MM.1S (cell line): Measurements from ENCODE around the gene PTPRR.

Experiments used
- DNase-seq: peaks from one replicate; pipeline ENCODE4 v3.0.0-alpha.2; 2015
- H2AFZ ChIP-seq: fragments of 300-600 bp; sonication (generic); 2 replicates; pipeline ENCODE4 v1.6.0; 2016; ENCODE audit warnings: antibody characterized with exemption, low read length
- H3F3A ChIP-seq: fragments of 300-600 bp; sonication (generic); 2 replicates; pipeline ENCODE4 v1.6.1; 2016; ENCODE audit warnings: mild to moderate bottlenecking, antibody characterized with exemption, low read length, moderate library complexity, mixed read lengths; ENCODE audit not compliant: insufficient read depth
- H3K27ac ChIP-seq: fragments of 300-600 bp; sonication (generic); 2 replicates; pipeline ENCODE4 v1.5.1; 2016; ENCODE audit warnings: mild to moderate bottlenecking, low read length
- H3K27me3 ChIP-seq: fragments of 300-600 bp; sonication (generic); replicated peaks from 2 replicates; pipeline ENCODE4 v1.6.0; 2016; ENCODE audit warnings: low read length; ENCODE audit not compliant: insufficient read depth
- H3K36me3 ChIP-seq: fragments of 300-600 bp; sonication (generic); replicated peaks from 2 replicates; pipeline ENCODE4 v1.6.1; 2016; ENCODE audit warnings: mild to moderate bottlenecking, low read length, mixed read lengths; ENCODE audit not compliant: insufficient read depth
- H3K4me1 ChIP-seq: fragments of 300-600 bp; sonication (generic); 2 replicates; pipeline ENCODE4 v1.6.1; 2016; ENCODE audit warnings: low read length, mixed read lengths
- H3K4me2 ChIP-seq: fragments of 300-600 bp; sonication (generic); 2 replicates; pipeline ENCODE4 v1.6.0; 2016; ENCODE audit warnings: low read depth, low read length
- H3K4me3 ChIP-seq: fragments of 300-600 bp; sonication (generic); 2 replicates; pipeline ENCODE4 v1.5.1; 2016; ENCODE audit warnings: low read length, mixed read lengths
- H3K79me2 ChIP-seq: fragments of 300-600 bp; sonication (generic); 2 replicates; pipeline ENCODE4 v1.6.1; 2016; ENCODE audit warnings: mixed run types, low read length, mixed read lengths
- H3K9ac ChIP-seq: fragments of 300-600 bp; sonication (generic); 2 replicates; pipeline ENCODE4 v1.6.1; 2016; ENCODE audit warnings: low read length, mixed read lengths
- H3K9me2 ChIP-seq: fragments of 300-600 bp; sonication (generic); replicated peaks from 2 replicates; pipeline ENCODE4 v1.6.1; 2016; ENCODE audit warnings: mild to moderate bottlenecking, low read length, mixed read lengths; ENCODE audit not compliant: insufficient read depth
- H3K9me3 ChIP-seq: fragments of 300-600 bp; sonication (generic); replicated peaks from 2 replicates; pipeline ENCODE4 v1.6.1; 2016; ENCODE audit warnings: mild to moderate bottlenecking, low read length, mixed read lengths; ENCODE audit not compliant: insufficient read depth
- H4K20me1 ChIP-seq: fragments of 300-600 bp; sonication (generic); 2 replicates; pipeline ENCODE4 v1.6.1; 2016; ENCODE audit warnings: mild to moderate bottlenecking, low read length, moderate library complexity, mixed read lengths; ENCODE audit not compliant: insufficient read depth
- EZH2 ChIP-seq: fragments of 300-600 bp; sonication (generic); optimal IDR thresholded peaks from 2 replicates; pipeline ENCODE3; 2017; ENCODE audit warnings: low read depth, mild to moderate bottlenecking, antibody characterized with exemption, low read length, mixed read lengths
- EZH2phosphoT487 ChIP-seq: fragments of 300-600 bp; sonication (generic); IDR thresholded peaks from 2 replicates; pipeline ENCODE4 v1.6.1; 2018; ENCODE audit warnings: antibody characterized with exemption, low read length
- TF ChIP-seq, protein P1 (sequence below): fragments of 300-600 bp; sonication (generic); IDR thresholded peaks from 2 replicates; pipeline ENCODE4 v1.5.1; 2016; ENCODE audit warnings: antibody characterized with exemption, low read length, mixed read lengths

Gene PTPRR

DNA sequence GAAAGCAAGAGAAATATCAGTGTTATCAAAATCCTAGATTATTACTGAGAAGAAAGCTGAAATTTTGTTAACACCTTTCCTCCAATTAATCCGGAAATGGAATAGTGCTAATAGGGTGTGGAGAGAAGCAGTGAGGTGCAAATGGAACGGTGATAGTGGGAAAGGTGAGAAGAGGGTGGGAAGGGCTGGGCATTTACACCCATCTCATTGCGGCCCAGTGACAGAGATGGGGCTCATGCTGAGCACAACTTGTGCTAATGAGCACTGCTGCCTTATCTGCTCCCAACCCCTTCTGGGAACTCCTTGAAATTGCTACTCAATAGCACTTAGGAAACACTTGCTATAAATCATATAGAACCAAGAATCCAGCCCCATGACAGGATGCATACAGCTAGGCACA lies 94.4 kb downstream of the PTPRR start:
- Histone ChIP-seq H3F3A (peaks cover 10% of the 10 kb centered on the region), H3K4me1 (peaks cover 13% of the 10 kb centered on the region), H3K4me2 (no peak overlapping the region), H3K79me2 (no peaks in the 10 kb centered on the region), H3K36me3 (no peaks in the 10 kb centered on the region), H4K20me1 (no peaks in the 10 kb centered on the region), H2AFZ (no peak overlapping the region), H3K4me3 (no peak overlapping the region), H3K9me2 (no peaks in the 10 kb centered on the region), H3K9ac (no peak overlapping the region), H3K27me3 (no peaks in the 10 kb centered on the region), H3K9me3 (no peaks in the 10 kb centered on the region), H3K27ac (no peak overlapping the region)
- no peak for DNase-seq
- TF ChIP-seq EZH2: no peak
- TF ChIP-seq, protein P1, sequence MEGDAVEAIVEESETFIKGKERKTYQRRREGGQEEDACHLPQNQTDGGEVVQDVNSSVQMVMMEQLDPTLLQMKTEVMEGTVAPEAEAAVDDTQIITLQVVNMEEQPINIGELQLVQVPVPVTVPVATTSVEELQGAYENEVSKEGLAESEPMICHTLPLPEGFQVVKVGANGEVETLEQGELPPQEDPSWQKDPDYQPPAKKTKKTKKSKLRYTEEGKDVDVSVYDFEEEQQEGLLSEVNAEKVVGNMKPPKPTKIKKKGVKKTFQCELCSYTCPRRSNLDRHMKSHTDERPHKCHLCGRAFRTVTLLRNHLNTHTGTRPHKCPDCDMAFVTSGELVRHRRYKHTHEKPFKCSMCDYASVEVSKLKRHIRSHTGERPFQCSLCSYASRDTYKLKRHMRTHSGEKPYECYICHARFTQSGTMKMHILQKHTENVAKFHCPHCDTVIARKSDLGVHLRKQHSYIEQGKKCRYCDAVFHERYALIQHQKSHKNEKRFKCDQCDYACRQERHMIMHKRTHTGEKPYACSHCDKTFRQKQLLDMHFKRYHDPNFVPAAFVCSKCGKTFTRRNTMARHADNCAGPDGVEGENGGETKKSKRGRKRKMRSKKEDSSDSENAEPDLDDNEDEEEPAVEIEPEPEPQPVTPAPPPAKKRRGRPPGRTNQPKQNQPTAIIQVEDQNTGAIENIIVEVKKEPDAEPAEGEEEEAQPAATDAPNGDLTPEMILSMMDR: no peak
- no peak for TF ChIP-seq EZH2phosphoT487

DNA sequence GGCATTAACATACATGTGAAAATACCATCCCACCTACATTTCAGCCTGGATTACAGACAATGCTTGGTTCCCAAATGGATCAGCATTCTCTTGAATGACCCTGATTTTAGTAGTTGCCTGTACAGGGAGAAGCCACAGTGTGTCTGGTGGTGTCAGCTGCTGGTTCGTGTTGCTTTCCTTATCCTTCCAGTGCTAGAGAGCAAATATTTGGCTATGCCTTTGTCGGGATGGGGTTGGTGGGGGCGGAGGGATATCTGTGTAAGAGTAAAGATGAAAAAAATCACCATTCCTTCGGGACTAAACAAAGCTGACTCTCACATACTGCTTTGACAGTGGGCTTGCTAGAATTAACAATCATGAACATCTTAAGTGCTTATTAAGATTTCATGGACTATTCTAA lies 96.0 kb downstream of the PTPRR start:
- no peak overlapping the region for H3K4me2 ChIP-seq
- TF ChIP-seq EZH2: no peak
- no peak for TF ChIP-seq EZH2phosphoT487
- TF ChIP-seq, protein P1: no peak
- H3F3A ChIP-seq: no peaks in the 10 kb centered on the region
- no peak overlapping the region for H3K27ac ChIP-seq
- H3K4me1 ChIP-seq: no peaks in the 10 kb centered on the region
- H3K9me2 ChIP-seq: no peaks in the 10 kb centered on the region
- no peaks in the 10 kb centered on the region for H4K20me1 ChIP-seq
- H3K9me3 ChIP-seq: no peaks in the 10 kb centered on the region
- no peak overlapping the region for H3K4me3 ChIP-seq
- no peak overlapping the region for H3K9ac ChIP-seq
- no peaks in the 10 kb centered on the region for H3K36me3 ChIP-seq
- no peak overlapping the region for H2AFZ ChIP-seq
- H3K79me2 ChIP-seq: no peaks in the 10 kb centered on the region
- DNase-seq: no peak
- H3K27me3 ChIP-seq: no peaks in the 10 kb centered on the region

DNA sequence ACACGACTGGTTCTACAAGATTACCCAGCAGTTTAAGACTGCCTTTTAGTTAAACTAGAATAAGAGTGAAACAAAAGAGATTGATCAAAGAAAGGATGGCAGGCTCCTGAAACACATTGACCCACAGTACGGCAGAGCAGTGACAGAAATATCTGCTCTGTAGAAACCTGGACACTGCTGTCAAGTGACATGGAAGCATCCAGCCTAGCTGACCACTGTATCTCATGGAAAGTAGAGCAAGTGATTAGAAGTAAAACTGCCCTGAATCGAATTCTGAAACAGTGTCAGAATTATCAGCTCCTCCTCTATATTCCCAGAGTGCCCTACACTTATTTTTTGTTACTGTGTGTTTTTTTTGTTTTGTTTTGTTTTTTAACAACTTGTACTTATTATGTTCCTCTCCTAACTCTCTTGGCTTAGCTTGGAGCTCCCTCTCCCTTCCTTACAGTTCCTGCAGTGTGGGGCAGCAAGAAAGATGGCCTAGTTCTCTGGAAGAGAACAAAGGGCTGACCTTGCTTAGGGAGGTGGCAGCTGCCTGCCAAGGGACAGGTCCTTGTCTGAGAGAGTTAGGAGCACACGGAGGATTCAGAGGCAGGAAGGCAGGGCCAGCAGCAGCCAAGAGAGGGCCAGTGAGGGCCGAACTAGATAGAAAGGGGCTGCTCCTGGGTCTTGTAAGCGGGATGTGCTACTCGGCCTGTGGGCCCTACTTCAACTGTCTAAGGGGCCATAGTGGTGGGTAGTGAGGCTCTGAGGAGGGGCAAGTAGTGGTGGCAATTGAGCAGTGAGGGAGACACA lies 97.2 kb downstream of the PTPRR start:
- no peak overlapping the region for H3K9ac ChIP-seq
- H3K27ac ChIP-seq: no peak overlapping the region
- no peaks in the 10 kb centered on the region for H3K27me3 ChIP-seq
- no peak overlapping the region for H3K4me3 ChIP-seq
- H4K20me1 ChIP-seq: no peaks in the 10 kb centered on the region
- no peak overlapping the region for H2AFZ ChIP-seq
- H3F3A ChIP-seq: no peaks in the 10 kb centered on the region
- H3K4me1 ChIP-seq: no peaks in the 10 kb centered on the region
- H3K9me3 ChIP-seq: no peaks in the 10 kb centered on the region
- no peaks in the 10 kb centered on the region for H3K9me2 ChIP-seq
- H3K36me3 ChIP-seq: no peaks in the 10 kb centered on the region
- DNase-seq: no peak
- TF ChIP-seq EZH2phosphoT487: no peak
- no peaks in the 10 kb centered on the region for H3K79me2 ChIP-seq
- H3K4me2 ChIP-seq: no peak overlapping the region

DNA sequence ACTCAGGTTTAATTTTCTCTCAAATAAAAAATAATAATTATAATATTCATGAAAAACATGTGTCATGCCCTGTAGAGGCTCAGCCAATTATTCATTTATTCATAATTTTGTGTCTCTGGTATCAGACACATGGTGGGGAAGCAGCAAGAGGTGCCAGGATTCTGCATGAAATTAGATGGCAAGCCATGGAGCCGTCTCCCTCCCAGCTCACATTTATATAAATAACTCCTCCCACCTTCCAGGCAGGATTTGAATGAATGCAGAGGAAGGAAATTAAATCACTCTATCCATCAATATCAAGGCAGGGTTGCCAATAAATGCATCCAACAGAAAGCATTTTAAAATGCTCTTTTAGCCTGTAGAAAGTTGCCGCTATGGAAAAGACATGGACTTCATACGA lies 98.1 kb downstream of the PTPRR start:
- no peak for TF ChIP-seq EZH2phosphoT487
- TF ChIP-seq EZH2: no peak
- TF ChIP-seq, protein P1: no peak
- H3K4me2 ChIP-seq: no peak overlapping the region
- H3K27me3 ChIP-seq: no peaks in the 10 kb centered on the region
- no peaks in the 10 kb centered on the region for H3K9me2 ChIP-seq
- no peaks in the 10 kb centered on the region for H3F3A ChIP-seq
- no peak overlapping the region for H3K9ac ChIP-seq
- no peak overlapping the region for H3K4me3 ChIP-seq
- no peak overlapping the region for H3K27ac ChIP-seq
- H3K36me3 ChIP-seq: no peaks in the 10 kb centered on the region
- no peaks in the 10 kb centered on the region for H3K9me3 ChIP-seq
- no peaks in the 10 kb centered on the region for H3K79me2 ChIP-seq
- H3K4me1 ChIP-seq: no peaks in the 10 kb centered on the region
- no peaks in the 10 kb centered on the region for H4K20me1 ChIP-seq
- no peak for DNase-seq
- H2AFZ ChIP-seq: no peak overlapping the region
